GF-D8 (cell line): ENCODE results near the gene ANKRD10.

Experiments
- DNase-seq: peaks from one replicate; lab custom pipeline; 2025; lab: John Stamatoyannopoulos, UW

Gene ANKRD10

DNA sequence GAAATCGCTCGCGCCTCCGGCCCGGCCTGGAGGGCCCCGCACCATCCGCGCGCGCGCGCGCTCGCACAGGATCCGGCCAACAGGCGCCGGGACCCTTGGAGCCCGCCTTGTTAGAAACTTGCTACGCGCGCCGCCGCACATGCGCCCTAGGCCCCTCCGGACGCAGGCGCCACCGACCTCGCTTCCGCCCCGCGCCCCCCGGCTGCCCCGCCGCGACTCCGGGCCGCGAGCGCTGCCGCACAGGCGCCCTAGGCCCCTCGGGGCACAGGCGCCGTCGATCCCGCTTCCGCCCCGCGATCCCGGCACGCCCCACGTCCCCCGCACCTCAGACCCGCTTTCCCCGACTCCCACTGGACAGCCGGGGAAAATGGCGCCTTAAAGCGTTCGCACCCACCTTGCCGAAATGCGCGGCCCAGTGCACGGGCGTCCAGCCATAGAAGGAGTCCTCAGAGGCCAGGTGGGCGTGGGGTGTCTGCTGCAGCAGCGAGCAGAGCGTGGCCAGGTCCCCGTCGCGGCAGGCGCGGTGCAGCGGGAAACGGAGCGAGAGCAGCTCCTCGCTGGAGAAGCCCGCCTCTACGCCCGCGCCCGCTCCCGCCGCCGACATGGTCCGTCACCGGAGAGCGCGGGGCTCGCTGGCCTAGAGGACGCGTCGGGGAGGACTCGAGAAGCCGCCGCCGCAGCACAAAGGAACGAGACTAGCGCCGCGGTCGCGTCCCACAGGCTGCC lies 375 bp downstream of the ANKRD10 start:
- DNase-seq, result peak; percentile 70

GRCh38 chr13:110914081-110914330 lies 863 bp downstream of the ANKRD10 start:
- no peak for DNase-seq

DNA sequence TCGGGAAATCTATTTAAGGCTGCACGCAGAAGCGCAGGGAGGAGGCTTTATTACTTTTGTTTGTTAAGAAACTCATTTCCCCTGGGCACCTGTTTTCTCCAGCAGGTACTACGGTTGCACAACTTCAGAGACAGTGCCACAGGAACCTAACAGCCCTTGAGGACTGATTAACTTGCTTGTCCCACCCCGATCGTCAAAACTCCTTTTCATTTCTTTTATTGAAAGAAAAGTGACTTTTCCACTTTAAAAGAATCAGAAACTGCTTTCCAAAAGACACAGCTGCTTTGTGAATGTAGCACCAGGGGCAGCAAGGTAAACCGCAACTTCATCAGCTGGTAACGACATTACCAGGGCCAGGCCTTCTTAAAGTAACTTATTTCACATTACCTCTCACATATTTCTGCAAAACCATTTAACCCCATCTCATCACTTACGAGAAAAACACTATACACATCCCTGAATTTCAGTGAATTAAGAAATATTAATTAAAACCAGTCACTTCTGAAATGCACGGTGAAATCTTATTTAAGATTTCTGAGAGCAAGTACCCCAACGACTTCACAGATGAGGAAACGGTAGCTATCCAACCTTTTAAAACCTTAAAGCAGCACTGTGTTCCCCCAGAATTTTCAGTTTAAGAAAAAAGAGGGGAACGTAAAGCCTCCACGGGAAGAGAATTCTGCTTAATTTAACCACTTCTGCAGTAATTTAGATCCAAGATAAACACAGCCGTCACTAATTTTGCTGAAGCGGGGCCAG lies 1.4 kb downstream of the ANKRD10 start:
- peak; percentile 24 for DNase-seq

- peak; percentile 59 for DNase-seq
These were observed 2.2 kb downstream of the ANKRD10 start for GRCh38 chr13:110912651-110913051.

DNA sequence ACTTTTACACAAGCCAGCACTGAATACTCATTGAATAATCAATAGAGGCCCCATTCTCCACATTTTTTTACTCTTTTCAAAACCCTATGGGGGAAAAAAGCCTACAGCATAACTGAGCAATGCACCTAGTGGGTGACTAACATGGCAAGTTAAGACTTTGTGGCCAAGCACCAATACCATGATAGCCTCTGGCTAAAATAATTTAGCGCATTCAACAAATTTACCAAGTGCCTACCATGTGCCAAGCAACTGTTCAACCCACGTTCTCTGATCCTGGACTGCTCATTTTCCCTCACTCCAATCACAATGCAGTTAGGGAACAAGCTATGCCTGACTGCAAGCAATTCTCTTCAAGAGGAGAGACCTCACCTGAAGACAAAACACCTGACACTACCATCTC lies 3.0 kb downstream of the ANKRD10 start:
- no peak for DNase-seq

- no peak for DNase-seq
These were observed 4.6 kb downstream of the ANKRD10 start for GRCh38 chr13:110910013-110910890.

GRCh38 chr13:110907951-110908898 lies 6.6 kb downstream of the ANKRD10 start:
- no peak for DNase-seq

GRCh38 chr13:110907301-110907700 lies 7.6 kb downstream of the ANKRD10 start:
- no peak for DNase-seq

DNA sequence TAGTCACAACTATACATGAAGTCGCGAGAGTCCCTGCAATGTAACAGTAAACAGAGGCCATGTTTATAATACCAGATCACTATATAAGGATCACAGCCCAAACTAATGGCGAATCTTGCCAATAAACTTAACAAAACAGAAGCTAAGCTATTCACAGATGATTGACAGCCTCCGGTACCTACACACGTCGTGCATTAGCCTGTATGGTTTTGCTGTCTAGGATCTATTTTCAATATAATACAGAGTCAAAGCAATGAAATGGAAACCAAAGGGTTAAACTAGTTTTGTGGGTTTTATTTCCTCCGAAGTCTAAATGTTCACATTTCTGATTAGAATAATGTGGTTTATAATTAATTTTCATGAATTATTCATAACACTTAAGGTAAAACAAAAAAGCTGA lies 10.1 kb downstream of the ANKRD10 start:
- DNase-seq, result no peak

DNA sequence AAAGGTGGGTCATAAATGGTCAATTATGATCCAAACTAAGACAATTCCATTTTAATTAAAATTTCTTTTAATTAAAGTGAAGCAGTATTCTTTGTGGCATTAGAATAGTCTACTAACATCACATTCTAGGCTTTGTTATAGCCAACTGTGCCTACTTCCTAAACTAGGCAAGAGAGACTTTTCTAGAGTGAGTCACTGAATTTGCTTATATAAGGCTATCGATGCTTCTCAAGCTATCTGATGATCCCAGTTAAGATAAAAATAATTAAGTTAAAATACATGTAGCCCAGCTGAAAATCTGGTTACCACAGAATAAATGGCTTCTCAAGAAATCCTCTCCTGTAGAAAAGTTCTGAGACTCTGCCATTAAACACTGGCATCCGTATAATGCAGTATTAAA lies 12.5 kb downstream of the ANKRD10 start:
- DNase-seq, result no peak

DNA sequence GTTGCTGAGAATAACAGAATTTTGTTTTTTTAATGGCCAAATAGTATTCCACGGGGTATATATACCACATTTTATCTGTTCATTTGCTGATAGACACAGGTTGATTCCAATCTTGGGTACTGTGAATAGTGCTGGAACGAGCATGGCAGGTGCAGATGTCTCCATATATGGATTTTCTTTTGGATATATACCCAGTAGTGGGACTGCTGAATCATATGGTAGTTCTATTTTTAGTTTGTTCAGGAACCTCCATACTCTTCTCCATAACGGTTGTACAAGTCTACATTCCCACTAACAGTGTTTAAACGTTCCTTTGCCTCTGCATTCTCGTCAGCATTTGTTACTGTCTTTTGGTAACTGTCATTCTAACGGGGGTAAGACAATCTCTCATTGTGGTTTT lies 17.3 kb downstream of the ANKRD10 start:
- DNase-seq, result no peak

GRCh38 chr13:110897014-110897413 lies 17.9 kb downstream of the ANKRD10 start:
- DNase-seq, result no peak

DNA sequence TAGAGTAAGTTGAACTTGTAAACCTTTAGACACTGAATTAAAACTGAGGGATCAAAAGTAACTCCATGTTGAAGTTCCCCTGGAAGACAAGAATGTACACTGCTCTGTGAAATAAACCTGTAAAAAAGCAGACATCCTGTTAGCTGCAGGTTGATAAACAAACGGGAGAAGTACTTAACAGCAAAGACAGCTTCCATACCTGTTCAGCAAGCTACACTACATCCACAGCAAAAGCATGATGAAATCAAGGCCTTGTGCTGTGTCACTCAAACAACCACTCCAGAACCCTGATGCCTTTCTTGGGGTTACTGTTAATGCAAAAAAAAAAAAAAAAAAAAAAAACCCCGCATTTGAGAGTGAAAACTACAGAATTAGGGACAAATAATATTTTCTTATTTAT lies 20.8 kb downstream of the ANKRD10 start:
- DNase-seq, result no peak

GRCh38 chr13:110893571-110893970 lies 21.3 kb downstream of the ANKRD10 start:
- no peak for DNase-seq

DNA sequence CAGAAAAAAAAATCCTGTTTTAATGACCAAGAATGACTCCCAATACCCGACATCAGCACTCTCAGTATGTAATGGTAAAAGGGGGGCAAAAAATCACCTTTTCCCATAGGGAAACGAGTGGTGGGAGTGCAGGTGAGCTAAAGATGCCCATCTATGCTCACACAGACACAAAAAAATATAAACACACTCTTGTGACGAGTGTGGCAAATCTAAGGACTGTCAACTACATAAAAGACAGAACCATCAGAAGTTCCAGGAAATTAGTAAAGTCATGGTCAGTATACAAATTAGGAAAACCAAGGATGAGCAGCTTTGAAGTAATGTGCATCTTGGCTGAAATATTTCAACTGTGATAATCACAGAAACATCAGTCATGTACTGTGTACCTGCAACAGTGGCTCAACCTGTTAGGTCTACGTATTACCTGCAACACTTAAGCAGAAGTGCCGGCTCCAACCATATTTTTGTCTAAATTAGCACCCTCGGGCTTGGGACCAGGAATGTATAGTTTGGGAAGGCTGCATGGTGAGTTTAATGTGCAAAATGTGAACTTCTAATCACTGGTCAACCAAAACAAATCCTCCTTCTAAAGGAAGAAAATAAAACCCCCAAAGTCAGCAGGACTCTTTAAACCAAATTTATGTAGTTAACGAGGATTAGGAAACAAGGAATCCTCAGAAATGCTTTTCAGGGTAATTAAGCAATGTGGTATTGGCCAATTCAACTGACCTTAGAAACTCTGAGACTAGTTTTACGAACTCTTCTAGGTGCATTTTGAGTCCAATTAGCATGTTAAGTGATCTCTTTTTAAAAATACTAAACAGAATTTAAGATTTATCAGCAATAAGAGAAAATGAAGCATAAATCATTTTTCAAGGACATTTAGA lies 24.3 kb downstream of the ANKRD10 start:
- DNase-seq, result peak; percentile 47

GRCh38 chr13:110888390-110888789 lies 26.5 kb downstream of the ANKRD10 start:
- no peak for DNase-seq

- no peak for DNase-seq
These were observed 27.1 kb downstream of the ANKRD10 start for GRCh38 chr13:110887597-110888333.

GRCh38 chr13:110886870-110887596 lies 27.8 kb downstream of the ANKRD10 start:
- DNase-seq, result no peak
